GM18507 (cell line): ENCODE measurements around the gene ZNF718.
"Not testable (repeated sequence)": the region's sequence is repeated elsewhere in the genome, so short reads cannot be mapped to it uniquely, and the experiment has no call there.

Experiments used
- DNase-seq: peaks from one replicate; pipeline ENCODE4 v3.0.0; 2011; ENCODE audit warnings: low read depth; ENCODE audit not compliant: insufficient read length; ENCODE audit errors: extremely low spot score
- FAIRE-seq: peaks from 2 replicates; lab custom pipeline; 2011; peaks lifted over from hg19 to GRCh38; lab: Jason Lieb, UNC

The ZNF718 gene

GRCh38 chr4:146621-147020, 22.3 kb downstream of the ZNF718 start:
- no peak for FAIRE-seq
- no peak for DNase-seq

DNA sequence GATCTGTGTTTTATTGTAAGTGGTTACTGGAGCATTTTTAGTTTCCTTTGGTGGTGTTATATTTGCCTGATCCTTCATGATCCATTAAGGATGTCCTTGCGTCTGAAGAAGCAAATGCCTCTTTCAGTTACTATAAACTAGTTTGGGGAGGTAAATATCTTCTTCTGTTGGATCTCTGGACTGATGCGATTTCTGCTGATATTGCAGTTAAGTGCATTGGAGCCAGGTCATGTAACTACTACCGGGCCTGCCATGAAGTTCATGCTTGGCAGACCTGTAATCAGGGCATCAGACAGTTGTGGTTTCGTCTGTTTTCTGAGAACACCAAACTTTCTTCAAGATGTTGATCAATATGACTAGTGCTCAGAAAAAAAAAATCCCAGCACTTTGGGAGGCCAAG, 22.9 kb downstream of the ZNF718 start:
- no peak for FAIRE-seq
- DNase-seq: no peak

DNA sequence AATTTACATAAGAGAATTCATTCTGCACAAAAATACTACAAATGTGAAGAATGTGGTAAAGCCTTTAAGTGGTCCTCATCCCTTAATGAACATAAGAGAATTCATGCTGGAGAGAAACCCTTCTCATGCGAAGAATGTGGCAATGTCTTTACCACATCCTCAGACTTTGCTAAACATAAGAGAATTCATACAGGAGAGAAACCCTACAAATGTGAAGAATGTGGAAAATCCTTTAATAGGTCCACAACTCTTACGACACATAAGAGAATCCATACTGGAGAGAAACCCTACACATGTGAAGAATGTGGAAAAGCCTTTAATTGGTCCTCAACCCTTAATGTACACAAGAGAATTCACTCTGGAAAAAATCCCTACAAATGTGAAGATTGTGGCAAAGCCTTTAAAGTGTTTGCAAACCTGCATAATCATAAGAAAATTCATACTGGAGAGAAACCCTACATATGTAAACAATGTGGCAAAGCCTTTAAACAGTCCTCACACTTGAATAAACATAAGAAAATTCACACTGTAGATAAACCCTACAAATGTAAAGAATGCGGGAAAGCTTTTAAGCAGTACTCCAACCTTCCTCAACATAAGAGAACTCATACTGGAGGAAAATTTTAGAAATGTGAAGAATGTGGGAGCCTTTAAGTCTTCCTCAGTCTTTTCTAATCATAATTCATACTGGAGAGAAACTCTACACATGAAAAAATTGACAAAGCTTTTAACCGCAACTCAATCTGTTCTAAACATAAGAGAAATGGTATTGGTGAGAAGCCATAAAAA, 37.4 kb downstream of the ZNF718 start:
- no peak for DNase-seq
- FAIRE-seq: no peak

- not testable (repeated sequence) for DNase-seq, FAIRE-seq
These were observed 45.3 kb downstream of the ZNF718 start for GRCh38 chr4:169640-170039.

DNA sequence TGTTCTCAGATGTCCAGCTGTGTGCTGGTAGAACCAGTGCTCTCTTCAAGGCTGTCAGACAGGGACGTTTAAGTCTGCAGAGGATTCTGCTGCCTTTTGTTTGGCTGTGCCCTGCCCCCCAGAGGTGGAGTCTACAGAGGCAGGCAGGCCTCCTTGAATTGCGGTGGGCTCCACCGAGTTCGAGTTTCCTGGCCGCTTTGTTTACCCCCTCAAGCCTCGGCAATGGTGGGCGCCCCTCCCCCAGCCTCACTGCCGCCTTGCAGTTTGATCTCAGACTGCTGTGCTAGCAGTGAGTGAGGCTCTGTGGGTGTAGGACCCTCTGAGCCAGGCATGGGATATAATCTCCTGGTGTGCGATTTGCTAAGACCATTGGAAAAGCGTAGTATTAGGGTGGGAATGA, 47.0 kb downstream of the ZNF718 start:
- FAIRE-seq, DNase-seq: not testable (repeated sequence)

DNA sequence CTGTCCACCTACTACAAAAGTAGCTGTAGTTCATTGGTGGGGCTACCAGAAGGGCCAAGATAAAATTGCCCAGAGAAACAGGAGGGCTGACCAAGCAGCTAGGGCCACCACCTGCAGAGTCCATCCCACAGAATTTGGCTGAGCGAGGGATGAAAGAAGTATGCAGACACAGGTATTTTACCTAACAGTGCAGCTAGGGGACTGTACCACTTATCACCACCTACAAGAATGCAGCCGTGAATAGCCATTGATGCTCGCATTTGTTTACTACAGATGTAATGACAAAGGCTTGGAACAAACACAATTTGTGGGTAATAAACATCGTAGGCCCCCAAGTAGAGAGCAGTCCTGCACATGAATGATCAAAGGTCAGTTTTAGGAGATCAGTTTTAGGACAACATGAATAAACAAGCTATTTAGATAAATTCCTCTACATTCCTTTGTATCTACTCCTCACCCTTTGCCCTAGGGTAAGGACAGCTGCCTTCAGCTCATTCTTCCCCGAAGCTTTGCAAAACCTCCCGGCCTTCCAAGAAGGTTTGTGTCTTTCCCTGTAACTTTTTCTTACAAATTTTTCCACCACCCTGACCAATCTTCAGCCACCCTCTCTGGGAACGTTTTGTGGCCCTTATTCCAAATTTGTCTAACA, 49.5 kb downstream of the ZNF718 start:
- FAIRE-seq: no peak
- DNase-seq: no peak

DNA sequence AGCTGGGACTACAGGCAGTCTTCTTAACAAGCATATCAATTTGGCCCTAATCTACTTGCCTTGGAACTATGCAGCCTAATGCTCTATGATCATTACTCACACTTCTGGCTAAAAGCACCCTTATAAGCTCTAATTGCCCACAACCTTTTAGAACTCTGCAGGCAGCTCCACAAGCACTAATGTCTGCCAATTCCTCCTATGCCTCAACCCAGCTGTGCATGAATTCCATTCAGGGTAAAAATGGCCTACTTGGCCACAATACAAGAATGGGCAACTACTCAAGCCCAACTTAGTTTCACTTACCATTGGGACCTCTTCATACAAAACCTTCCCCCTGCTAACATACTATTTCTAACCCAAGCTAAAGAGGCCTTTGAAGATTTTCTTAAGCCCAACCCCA, 51.7 kb downstream of the ZNF718 start:
- FAIRE-seq (no peak), DNase-seq (no peak)

GRCh38 chr4:176995-177394, 52.7 kb downstream of the ZNF718 start:
- FAIRE-seq: no peak
- DNase-seq: no peak

GRCh38 chr4:182225-182624, 57.9 kb downstream of the ZNF718 start:
- not testable (repeated sequence) for DNase-seq, FAIRE-seq

- no peak for FAIRE-seq
- DNase-seq: no peak
These were observed 63.8 kb downstream of the ZNF718 start for GRCh38 chr4:188091-188490.

GRCh38 chr4:195159-195558, 70.9 kb downstream of the ZNF718 start:
- not testable (repeated sequence) for DNase-seq, FAIRE-seq

DNA sequence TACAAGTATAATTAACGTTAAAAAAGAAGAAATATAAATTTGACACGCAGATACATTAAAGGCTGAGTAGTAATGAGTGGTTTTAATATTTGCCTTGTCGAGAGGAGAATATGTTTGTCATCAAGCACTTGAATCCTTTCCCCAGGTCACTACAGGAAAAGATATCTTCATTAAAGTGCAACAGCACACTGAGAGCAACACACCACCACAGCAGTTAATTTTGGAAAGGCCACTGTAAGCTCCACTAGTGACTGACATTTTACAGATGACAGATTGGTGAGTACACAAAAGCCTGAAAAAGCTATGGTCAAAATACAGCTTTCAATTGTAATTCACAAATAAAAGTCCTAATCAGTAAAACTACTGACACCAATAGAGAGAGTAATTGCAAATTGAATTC, 76.6 kb downstream of the ZNF718 start:
- FAIRE-seq (no peak), DNase-seq (no peak)

GRCh38 chr4:202822-203221, 78.5 kb downstream of the ZNF718 start:
- not testable (repeated sequence) for DNase-seq, FAIRE-seq

DNA sequence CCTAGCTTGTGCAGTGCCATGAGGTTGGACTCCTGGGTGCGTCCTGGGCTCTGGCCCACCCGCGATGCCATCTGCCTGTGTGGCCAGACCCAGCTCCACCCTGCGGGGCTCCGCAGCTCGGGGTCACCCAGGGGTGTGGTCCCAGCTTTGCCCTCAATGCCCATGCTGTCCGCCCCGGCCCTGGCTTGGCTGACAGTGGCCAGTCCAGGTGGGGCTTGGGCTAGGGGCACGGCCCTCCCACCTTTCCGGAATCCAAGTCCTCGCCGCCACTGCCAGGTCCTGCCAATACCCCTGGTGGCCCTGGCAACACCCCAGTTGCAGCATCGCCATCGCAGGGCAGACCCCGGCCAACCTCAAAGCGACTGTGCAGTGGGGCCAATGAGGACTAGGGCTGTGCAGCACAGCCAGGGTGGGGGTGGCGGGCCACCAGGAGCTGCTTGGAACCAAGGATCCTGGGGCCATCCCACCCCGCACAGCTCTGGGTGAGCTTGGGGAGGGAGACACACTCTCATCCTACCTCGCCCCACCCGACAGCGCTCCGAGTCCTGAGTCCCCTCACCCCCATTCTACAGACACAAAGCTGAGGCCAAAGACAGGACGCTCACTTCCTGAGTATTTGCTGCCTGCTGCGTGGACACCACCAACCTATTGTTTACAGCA, 80.9 kb downstream of the ZNF718 start:
- no peak for FAIRE-seq
- no peak for DNase-seq

DNA sequence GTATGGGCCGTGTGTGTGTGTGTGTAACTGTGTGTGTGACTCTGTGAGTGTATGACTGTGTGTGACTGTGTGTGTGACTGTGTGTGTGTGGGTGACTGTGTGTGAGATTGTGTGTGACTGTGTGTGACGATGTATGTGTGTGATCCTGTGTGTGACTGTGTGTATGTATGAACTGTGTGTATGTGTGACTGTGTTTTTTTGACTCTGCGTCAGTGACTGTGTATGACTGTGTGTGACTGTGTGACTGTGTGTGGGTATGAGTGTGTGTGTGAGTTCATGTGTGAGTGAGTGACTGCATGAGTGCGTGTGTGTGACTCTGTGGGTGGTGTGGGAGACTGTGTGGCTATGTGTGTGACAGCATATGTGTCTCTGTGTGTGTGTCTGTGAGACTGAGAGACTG, 81.8 kb downstream of the ZNF718 start:
- FAIRE-seq: no peak
- DNase-seq: no peak

GRCh38 chr4:208416-209096, 84.3 kb downstream of the ZNF718 start:
- not testable (repeated sequence) for DNase-seq, FAIRE-seq

GRCh38 chr4:211033-211511, 86.8 kb downstream of the ZNF718 start:
- FAIRE-seq: no peak
- no peak for DNase-seq

- FAIRE-seq (no peak), DNase-seq (no peak)
These were observed 88.3 kb downstream of the ZNF718 start for GRCh38 chr4:212438-213188.

GRCh38 chr4:213189-213535, 88.9 kb downstream of the ZNF718 start:
- FAIRE-seq, DNase-seq: not testable (repeated sequence)
